Activated T-helper 1 cell treated with anti-CD3 and anti-CD28 coated beads, Interleukin-12 subunit alpha, Interleukin-12 subunit beta, Interleukin-2, Interleukin-4 antibody, amounts not matched to agents 30 ng/mL and 10 ng/mL and 1 ng/mL, durations not matched to agents 14 hours and 24 hours and 36 hours (primary cell): ENCODE data around the gene JAML. TPM values are rescaled to one million over a fixed set of nuclear protein-coding genes. Genes with fewer than 3 reads are reported as not detected.

Experiments
- DNase-seq: peaks from one replicate; pipeline ENCODE4 v3.0.0; 2021; ENCODE audit warnings: low spot score
- H3K27ac Mint-ChIP-seq: one replicate; pipeline ENCODE4 v1.8.0; 2021; ENCODE audit warnings: mild to moderate bottlenecking, mixed read lengths
- H3K27me3 Mint-ChIP-seq: one replicate; pipeline ENCODE4 v1.8.0; 2022; ENCODE audit warnings: mild to moderate bottlenecking, moderate library complexity, mixed read lengths; ENCODE audit not compliant: insufficient read depth
- H3K36me3 Mint-ChIP-seq: one replicate; pipeline ENCODE4 v1.8.0; 2021; ENCODE audit warnings: low read depth, mixed read lengths
- H3K4me1 Mint-ChIP-seq: one replicate; pipeline ENCODE4 v1.8.0; 2021; ENCODE audit warnings: low read depth, mixed read lengths
- H3K4me3 Mint-ChIP-seq: one replicate; pipeline ENCODE4 v1.8.0; 2021; ENCODE audit warnings: mild to moderate bottlenecking, moderate library complexity, mixed read lengths
- H3K9me3 Mint-ChIP-seq: one replicate; pipeline ENCODE4 v1.8.0; 2021; ENCODE audit warnings: mixed read lengths
- intact Hi-C: fragments of 100-400 bp; cut with micrococcal nuclease; formaldehyde crosslinking; loops from one replicate; pipeline ENCODE4 v1.15.1; 2024
- total RNA-seq: library from RNA; stranded (reverse); gene quantifications from 2 replicates; pipeline ENCODE4 v1.2.3, GENCODE V29; 2022

Gene JAML
- total RNA-seq, 1 donor from 2014 or later = 264 TPM

- DNase-seq = no peak
- intact Hi-C loops = no loop called here
- Mint-ChIP-seq H3K4me3 (peak overlapping the region; percentile 88), H3K9me3 (peaks cover 13% of the 10 kb centered on the region), H3K4me1 (peaks cover 80% of the 10 kb centered on the region), H3K36me3 (peaks cover 53% of the 10 kb centered on the region), H3K27ac (peak overlapping the region; percentile 98), H3K27me3 (no peaks in the 10 kb centered on the region)
Measured at GRCh38 chr11:118222437-118222836, 2.4 kb downstream of the JAML start.

DNA sequence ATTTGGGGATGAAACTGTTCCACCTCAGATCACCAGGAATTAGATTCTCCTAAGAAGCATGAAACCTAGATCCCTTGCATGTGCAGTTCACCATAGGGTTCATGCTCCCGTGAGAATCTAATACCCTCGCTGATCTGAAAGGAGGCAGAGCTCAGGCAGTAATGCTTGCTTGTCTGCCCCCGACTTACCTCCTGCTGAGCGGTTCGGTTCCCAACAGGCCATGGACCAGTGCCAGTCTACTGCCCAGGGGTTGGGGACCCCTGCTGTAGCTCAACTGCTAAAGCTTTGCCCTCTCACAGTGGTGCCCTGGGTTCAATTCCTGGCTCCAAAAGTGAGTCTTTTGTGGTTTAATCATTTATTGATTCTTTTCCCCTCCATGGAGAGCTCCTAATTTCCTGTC lies 3.4 kb downstream of the JAML start:
- intact Hi-C loops = no loop called here
- Mint-ChIP-seq H3K9me3 (peaks cover 11% of the 10 kb centered on the region), H3K27me3 (no peaks in the 10 kb centered on the region), H3K4me3 (peak overlapping the region; percentile 24), H3K4me1 (peaks cover 90% of the 10 kb centered on the region), H3K27ac (peak overlapping the region; percentile 16), H3K36me3 (peaks cover 46% of the 10 kb centered on the region)
- no peak for DNase-seq

GRCh38 chr11:118219732-118220131 lies 5.1 kb downstream of the JAML start:
- no peak for DNase-seq
- peaks cover 42% of the 10 kb centered on the region for H3K36me3 Mint-ChIP-seq
- intact Hi-C loops = no loop called here
- H3K27me3 Mint-ChIP-seq = no peaks in the 10 kb centered on the region
- H3K27ac Mint-ChIP-seq = peak overlapping the region; percentile 86
- H3K4me1 Mint-ChIP-seq = peaks cover 96% of the 10 kb centered on the region
- peak overlapping the region; percentile 64 for H3K4me3 Mint-ChIP-seq
- H3K9me3 Mint-ChIP-seq = peaks cover 3% of the 10 kb centered on the region

DNA sequence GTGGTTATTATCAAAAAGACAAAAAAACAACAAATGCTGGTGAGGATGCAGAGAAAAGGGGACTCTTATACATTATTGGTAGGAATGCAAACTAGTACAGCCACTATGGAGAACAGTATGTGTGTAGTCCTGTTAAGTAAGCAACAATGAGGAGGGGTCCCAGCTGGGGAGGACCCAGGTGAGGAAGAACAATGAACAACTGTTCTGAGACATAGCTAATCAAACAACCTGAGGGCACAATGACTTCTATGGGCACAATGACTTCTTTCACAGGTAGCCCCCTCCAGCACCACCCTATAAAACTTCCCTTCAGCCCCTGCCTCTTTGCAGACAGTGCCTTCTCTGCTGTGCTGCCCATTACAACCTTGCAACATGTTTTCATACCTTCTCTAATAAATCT lies 5.6 kb downstream of the JAML start:
- H3K36me3 Mint-ChIP-seq = peaks cover 42% of the 10 kb centered on the region
- H3K27ac Mint-ChIP-seq = peak overlapping the region; percentile 86

DNA sequence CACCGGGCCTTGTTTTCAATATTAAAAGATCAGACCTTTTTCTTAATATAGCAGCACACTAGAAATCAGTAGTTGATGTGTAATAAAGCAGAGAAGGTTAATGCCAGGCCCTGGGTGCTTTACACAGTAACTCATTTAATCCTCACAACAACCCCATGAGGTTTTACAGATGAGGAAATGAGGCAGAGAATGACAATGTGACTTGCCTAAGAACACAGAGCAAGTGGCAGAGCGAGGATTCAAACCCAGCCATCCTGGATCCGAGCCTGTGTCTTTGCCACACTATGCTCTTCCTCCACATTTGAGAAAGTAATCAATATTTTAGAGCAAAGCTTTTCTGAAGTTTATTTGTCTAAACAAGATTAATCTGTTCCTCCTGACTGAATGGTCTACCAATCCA lies 7.2 kb downstream of the JAML start:
- peaks cover 97% of the 10 kb centered on the region for H3K4me1 Mint-ChIP-seq
- no peaks in the 10 kb centered on the region for H3K27me3 Mint-ChIP-seq
- no peak for DNase-seq
- intact Hi-C loops = loop anchor here (1.0 to 2.0 kb wide), 6 partner anchors 8 to 231 kb away; partner anchors contain the start of genes IL10RA and JAML
- peak overlapping the region; percentile 83 for H3K4me3 Mint-ChIP-seq
- peaks cover 3% of the 10 kb centered on the region for H3K9me3 Mint-ChIP-seq
- H3K36me3 Mint-ChIP-seq = peaks cover 47% of the 10 kb centered on the region
- H3K27ac Mint-ChIP-seq = peak overlapping the region; percentile 94

More for the DNA sequence above, 5.6 kb downstream of the JAML start:
- peaks cover 3% of the 10 kb centered on the region for H3K9me3 Mint-ChIP-seq
- peak overlapping the region; percentile 64 for H3K4me3 Mint-ChIP-seq
- no peaks in the 10 kb centered on the region for H3K27me3 Mint-ChIP-seq
- H3K4me1 Mint-ChIP-seq = peaks cover 96% of the 10 kb centered on the region
- no peak for DNase-seq
- intact Hi-C loops = no loop called here

DNA sequence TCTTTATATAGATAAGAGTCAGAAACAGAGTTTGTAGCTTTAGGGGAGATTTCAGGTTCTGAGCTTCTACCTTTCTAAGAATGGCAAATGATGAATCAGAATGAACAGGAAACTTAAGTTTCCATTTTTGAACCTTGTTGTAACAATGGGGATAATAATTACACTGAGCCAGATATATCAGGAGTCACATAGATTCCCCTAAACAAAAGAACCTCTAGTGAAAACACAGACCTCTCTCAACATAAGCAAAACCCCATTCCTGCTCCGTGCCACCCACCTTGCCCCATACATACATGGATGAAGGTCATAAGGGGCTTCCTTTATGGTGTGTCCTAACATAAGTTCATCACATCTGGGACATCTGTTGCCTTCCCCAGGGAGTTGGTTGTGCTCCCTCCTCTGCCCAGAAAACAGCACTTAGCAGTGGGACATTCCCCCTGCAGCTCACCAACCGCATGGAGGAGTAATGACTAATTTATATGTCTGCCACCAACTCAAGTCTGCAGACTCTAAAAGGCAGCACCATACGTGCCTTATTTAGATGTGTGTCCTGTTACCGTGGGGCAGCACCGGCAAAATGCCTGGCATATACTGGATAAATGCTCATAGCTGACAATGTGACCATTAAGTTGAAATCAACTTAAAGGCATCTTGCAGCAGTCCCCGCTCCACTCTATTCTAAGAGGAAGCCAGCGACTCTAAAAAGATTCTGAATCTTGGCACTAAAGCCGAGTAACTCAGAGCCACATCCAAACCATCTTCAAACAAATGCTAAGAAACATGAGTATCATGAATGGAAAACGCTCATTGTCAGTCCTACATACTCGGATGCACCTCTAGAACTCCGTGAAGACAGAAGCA lies 8.0 kb downstream of the JAML start:
- peak; percentile 41 for DNase-seq
- H3K27me3 Mint-ChIP-seq = no peaks in the 10 kb centered on the region
- peak overlapping the region; percentile 94 for H3K27ac Mint-ChIP-seq
- peak overlapping the region; percentile 83 for H3K4me3 Mint-ChIP-seq
- H3K4me1 Mint-ChIP-seq = peaks cover 97% of the 10 kb centered on the region
- peaks cover 51% of the 10 kb centered on the region for H3K36me3 Mint-ChIP-seq
- peaks cover 3% of the 10 kb centered on the region for H3K9me3 Mint-ChIP-seq
- intact Hi-C loops = loop anchor here (1.0 to 2.0 kb wide), 6 partner anchors 8 to 230 kb away; partner anchors contain the start of genes IL10RA and JAML

GRCh38 chr11:118215765-118216164 lies 9.0 kb downstream of the JAML start:
- H3K4me3 Mint-ChIP-seq = peak overlapping the region; percentile 83
- H3K9me3 Mint-ChIP-seq = peaks cover 3% of the 10 kb centered on the region
- intact Hi-C loops = loop anchor here (2.0 kb wide), 1 partner anchor 229 kb away; the partner anchor contains the start of gene IL10RA
- no peaks in the 10 kb centered on the region for H3K27me3 Mint-ChIP-seq
- peaks cover 61% of the 10 kb centered on the region for H3K36me3 Mint-ChIP-seq
- peaks cover 99% of the 10 kb centered on the region for H3K4me1 Mint-ChIP-seq
- peak overlapping the region; percentile 94 for H3K27ac Mint-ChIP-seq
- no peak for DNase-seq

GRCh38 chr11:118215262-118215661 lies 9.5 kb downstream of the JAML start:
- Mint-ChIP-seq H3K4me3 (peak overlapping the region; percentile 83), H3K27ac (peak overlapping the region; percentile 94), H3K9me3 (peaks cover 3% of the 10 kb centered on the region), H3K27me3 (no peaks in the 10 kb centered on the region), H3K36me3 (peaks cover 67% of the 10 kb centered on the region), H3K4me1 (peaks cover 99% of the 10 kb centered on the region)
- intact Hi-C loops = no loop called here
- DNase-seq = no peak

GRCh38 chr11:118214210-118214914 lies 10.4 kb downstream of the JAML start:
- intact Hi-C loops = no loop called here
- Mint-ChIP-seq H3K9me3 (peaks cover 3% of the 10 kb centered on the region), H3K27ac (peak overlapping the region; percentile 94), H3K4me3 (peak overlapping the region; percentile 83), H3K4me1 (peaks cover 96% of the 10 kb centered on the region), H3K27me3 (no peaks in the 10 kb centered on the region), H3K36me3 (peaks cover 64% of the 10 kb centered on the region)
- DNase-seq = no peak

GRCh38 chr11:118213781-118214180 lies 11.0 kb downstream of the JAML start:
- H3K27me3 Mint-ChIP-seq = no peaks in the 10 kb centered on the region
- H3K4me3 Mint-ChIP-seq = peak overlapping the region; percentile 83
- intact Hi-C loops = no loop called here
- peaks cover 96% of the 10 kb centered on the region for H3K4me1 Mint-ChIP-seq
- peaks cover 1% of the 10 kb centered on the region for H3K9me3 Mint-ChIP-seq
- H3K27ac Mint-ChIP-seq = peak overlapping the region; percentile 94
- peaks cover 65% of the 10 kb centered on the region for H3K36me3 Mint-ChIP-seq
- no peak for DNase-seq

DNA sequence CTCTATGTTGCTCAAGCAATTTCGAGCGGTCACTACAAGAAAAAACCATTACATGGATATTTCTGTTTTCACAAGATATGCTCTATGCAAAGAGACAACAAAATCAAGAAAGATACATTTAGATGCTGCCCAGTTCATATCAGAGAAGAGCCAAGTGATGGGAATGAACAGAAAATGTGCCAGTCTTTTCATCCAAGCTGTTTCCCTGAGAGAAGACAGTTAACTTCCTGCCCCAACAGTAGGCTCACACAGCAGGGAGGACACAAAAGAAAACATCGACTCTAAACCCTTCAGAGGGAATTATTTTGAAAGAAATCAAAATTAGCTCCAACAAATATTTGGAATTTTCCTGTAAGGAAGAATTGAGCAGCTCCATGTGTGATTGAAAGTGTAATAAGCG lies 11.6 kb downstream of the JAML start:
- Mint-ChIP-seq H3K9me3 (no peaks in the 10 kb centered on the region), H3K27ac (peak overlapping the region; percentile 94), H3K4me1 (peaks cover 93% of the 10 kb centered on the region), H3K36me3 (peaks cover 65% of the 10 kb centered on the region), H3K27me3 (no peaks in the 10 kb centered on the region), H3K4me3 (peak overlapping the region; percentile 56)
- no peak for DNase-seq
- intact Hi-C loops = no loop called here

DNA sequence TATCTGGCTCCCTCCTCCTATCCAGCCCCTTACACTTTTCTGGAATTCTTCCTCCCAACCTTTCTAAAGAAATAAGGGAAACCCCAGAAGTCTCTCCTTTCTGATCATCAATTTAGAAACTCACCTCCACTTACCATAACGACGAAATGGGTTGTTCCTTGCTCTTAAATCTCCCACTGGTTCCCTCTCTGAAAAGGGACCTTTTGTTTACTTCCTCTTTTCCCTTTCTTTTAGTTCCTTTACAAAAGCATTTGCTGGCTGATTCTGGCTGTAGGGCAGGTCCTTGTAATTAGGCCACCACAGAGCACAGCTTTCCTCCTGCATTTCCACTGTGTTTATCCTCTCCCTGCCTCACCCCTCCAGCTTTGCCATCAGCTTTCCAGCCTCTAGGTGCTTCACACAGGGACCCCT lies 12.0 kb downstream of the JAML start:
- peak overlapping the region; percentile 56 for H3K4me3 Mint-ChIP-seq
- no peaks in the 10 kb centered on the region for H3K27me3 Mint-ChIP-seq
- no peaks in the 10 kb centered on the region for H3K9me3 Mint-ChIP-seq
- H3K27ac Mint-ChIP-seq = peak overlapping the region; percentile 94
- peaks cover 93% of the 10 kb centered on the region for H3K4me1 Mint-ChIP-seq
- intact Hi-C loops = no loop called here
- peaks cover 68% of the 10 kb centered on the region for H3K36me3 Mint-ChIP-seq
- DNase-seq = no peak
